Prostate gland (tissue), 2 donors: ENCODE results near the gene PLA2G4E.

Experiments used
- CTCF ChIP-seq, 4 experiments: fragments of 200-600 bp in 2 of 4; fragments of 450-650 bp in 2 of 4; sonication (generic) in 2 of 4; IDR thresholded peaks; 1 replicate in 3 of 4; 2 replicates in 1 of 4; pipeline ENCODE4 v1.5.1; 2016 to 2019; ENCODE audit warnings: antibody characterized with exemption in 4 of 4, mild to moderate bottlenecking in 2 of 4, moderate library complexity in 2 of 4
- POLR2A ChIP-seq: fragments of 450-650 bp; IDR thresholded peaks from one replicate; pipeline ENCODE4 v1.6.1; 2016; ENCODE audit warnings: antibody characterized with exemption, mild to moderate bottlenecking
- POLR2AphosphoS5 ChIP-seq: sonication (generic); formaldehyde crosslinking; IDR thresholded peaks from one replicate; pipeline ENCODE4 v1.6.1; 2017; ENCODE audit warnings: antibody characterized with exemption

GRCh38 chr15:41975669-41976068 is 45.2 kb downstream of the PLA2G4E start:
- no peak for TF ChIP-seq CTCF (IDR thresholded peaks at IDR 0.05)
- TF ChIP-seq POLR2AphosphoS5 = no peak
- no peak for TF ChIP-seq POLR2A
